ENCODE data around the gene DIAPH3.

DIAPH3 gene

GRCh38 chr13:59665184-59665583 lies 498.5 kb downstream of the DIAPH3 start:
- in situ Hi-C loops (cut with HindIII; ENCODE audit: low pct_unique_long_range_greater_than_20kb, low sequenced_read_pairs), result no loop called here
- TF ChIP-seq JUND (IDR thresholded peaks at IDR 0.05; ENCODE audit: low read depth), result no peak
- no peak for DNase-seq (ENCODE audit: low read depth in 1 of 2, low spot score in 1 of 2)

GRCh38 chr13:59664586-59664985 lies 499.1 kb downstream of the DIAPH3 start:
- in situ Hi-C loops (cut with HindIII; ENCODE audit: low pct_unique_long_range_greater_than_20kb, low sequenced_read_pairs), result no loop called here
- DNase-seq (ENCODE audit: low read depth in 1 of 2, low spot score in 1 of 2), result no peak
- TF ChIP-seq JUND (IDR thresholded peaks at IDR 0.05; ENCODE audit: low read depth), result no peak

GRCh38 chr13:59663707-59664106 lies 500.0 kb downstream of the DIAPH3 start:
- in situ Hi-C loops (cut with HindIII; ENCODE audit: low pct_unique_long_range_greater_than_20kb, low sequenced_read_pairs), result no loop called here
- no peak for TF ChIP-seq JUND (IDR thresholded peaks at IDR 0.05; ENCODE audit: low read depth)
- DNase-seq (ENCODE audit: low read depth in 1 of 2, low spot score in 1 of 2), result no peak

GRCh38 chr13:59660582-59660981 lies 503.1 kb downstream of the DIAPH3 start:
- no peak for TF ChIP-seq JUND (IDR thresholded peaks at IDR 0.05; ENCODE audit: low read depth)
- DNase-seq (ENCODE audit: low read depth in 1 of 2, low spot score in 1 of 2), result no peak
- in situ Hi-C loops (cut with HindIII; ENCODE audit: low pct_unique_long_range_greater_than_20kb, low sequenced_read_pairs), result no loop called here

GRCh38 chr13:59659981-59660380 lies 503.7 kb downstream of the DIAPH3 start:
- in situ Hi-C loops (cut with HindIII; ENCODE audit: low pct_unique_long_range_greater_than_20kb, low sequenced_read_pairs), result no loop called here
- DNase-seq (ENCODE audit: low read depth in 1 of 2, low spot score in 1 of 2), result no peak
- no peak for TF ChIP-seq JUND (IDR thresholded peaks at IDR 0.05; ENCODE audit: low read depth)

- no peak for DNase-seq (ENCODE audit: low read depth in 1 of 2, low spot score in 1 of 2)
- TF ChIP-seq JUND (IDR thresholded peaks at IDR 0.05; ENCODE audit: low read depth), result no peak
- in situ Hi-C loops (cut with HindIII; ENCODE audit: low pct_unique_long_range_greater_than_20kb, low sequenced_read_pairs), result no loop called here
Measured at GRCh38 chr13:59658738-59659330, 504.9 kb downstream of the DIAPH3 start.

- in situ Hi-C loops (cut with HindIII; ENCODE audit: low pct_unique_long_range_greater_than_20kb, low sequenced_read_pairs), result no loop called here
- TF ChIP-seq JUND (IDR thresholded peaks at IDR 0.05; ENCODE audit: low read depth), result no peak
- no peak for DNase-seq (ENCODE audit: low read depth in 1 of 2, low spot score in 1 of 2)
Measured at GRCh38 chr13:59658027-59658737, 505.5 kb downstream of the DIAPH3 start.

GRCh38 chr13:59653916-59654315 lies 509.8 kb downstream of the DIAPH3 start:
- in situ Hi-C loops (cut with HindIII; ENCODE audit: low pct_unique_long_range_greater_than_20kb, low sequenced_read_pairs), result no loop called here
- DNase-seq (ENCODE audit: low read depth in 1 of 2, low spot score in 1 of 2), result no peak

GRCh38 chr13:59651479-59651878 lies 512.2 kb downstream of the DIAPH3 start:
- in situ Hi-C loops (cut with HindIII; ENCODE audit: low pct_unique_long_range_greater_than_20kb, low sequenced_read_pairs), result no loop called here
- no peak for TF ChIP-seq JUND (IDR thresholded peaks at IDR 0.05; ENCODE audit: low read depth)
- DNase-seq (ENCODE audit: low read depth in 1 of 2, low spot score in 1 of 2), result no peak

More at GRCh38 chr13:59653916-59654315, 509.8 kb downstream of the DIAPH3 start:
- no peak for TF ChIP-seq JUND (IDR thresholded peaks at IDR 0.05; ENCODE audit: low read depth)

GRCh38 chr13:59643906-59644626 lies 519.7 kb downstream of the DIAPH3 start:
- no peak for TF ChIP-seq JUND (IDR thresholded peaks at IDR 0.05; ENCODE audit: low read depth)
- no peak for DNase-seq (ENCODE audit: low read depth in 1 of 2, low spot score in 1 of 2)
- in situ Hi-C loops (cut with HindIII; ENCODE audit: low pct_unique_long_range_greater_than_20kb, low sequenced_read_pairs), result no loop called here

- in situ Hi-C loops (cut with HindIII; ENCODE audit: low pct_unique_long_range_greater_than_20kb, low sequenced_read_pairs), result no loop called here
- TF ChIP-seq JUND (IDR thresholded peaks at IDR 0.05; ENCODE audit: low read depth), result no peak
- no peak for DNase-seq (ENCODE audit: low read depth in 1 of 2, low spot score in 1 of 2)
Measured at GRCh38 chr13:59643364-59643841, 520.3 kb downstream of the DIAPH3 start.

GRCh38 chr13:59641817-59642216 lies 521.9 kb downstream of the DIAPH3 start:
- in situ Hi-C loops (cut with HindIII; ENCODE audit: low pct_unique_long_range_greater_than_20kb, low sequenced_read_pairs), result no loop called here
- no peak for TF ChIP-seq JUND (IDR thresholded peaks at IDR 0.05; ENCODE audit: low read depth)
- DNase-seq (ENCODE audit: low read depth in 1 of 2, low spot score in 1 of 2), result no peak

- in situ Hi-C loops (cut with HindIII; ENCODE audit: low pct_unique_long_range_greater_than_20kb, low sequenced_read_pairs), result no loop called here
- no peak for DNase-seq (ENCODE audit: low read depth in 1 of 2, low spot score in 1 of 2)
- no peak for TF ChIP-seq JUND (IDR thresholded peaks at IDR 0.05; ENCODE audit: low read depth)
Measured at GRCh38 chr13:59641261-59641660, 522.5 kb downstream of the DIAPH3 start.

Data from T47D (cell line).